ENCODE data around the gene COG5.

The COG5 gene

GRCh38 chr7:107264723-107265122, 299.0 kb downstream of the COG5 start (continued):
- TF ChIP-seq TOX (CRISPR knock-in tag; IDR thresholded peaks at IDR 0.05; ENCODE audit: borderline replicate concordance) (no peak), GLIS3 (CRISPR knock-in tag; IDR thresholded peaks at IDR 0.05) (no peak), ZNF8 (CRISPR knock-in tag; IDR thresholded peaks at IDR 0.05) (no peak), ZNF70 (CRISPR knock-in tag; IDR thresholded peaks at IDR 0.05) (no peak), ZNF565 (CRISPR knock-in tag; conservative IDR thresholded peaks at IDR 0.05; ENCODE audit: low read depth) (no peak), BACH2 (CRISPR knock-in tag; IDR thresholded peaks at IDR 0.05; ENCODE audit: borderline replicate concordance) (no peak), ARNTL (CRISPR knock-in tag; IDR thresholded peaks at IDR 0.05; ENCODE audit: borderline replicate concordance, low read depth) (no peak), ZFP30 (CRISPR knock-in tag; IDR thresholded peaks at IDR 0.05) (no peak), OSR1 (CRISPR knock-in tag; IDR thresholded peaks at IDR 0.05) (no peak), SNAI2 (CRISPR knock-in tag; IDR thresholded peaks at IDR 0.05) (no peak)

- TF ChIP-seq ZNF8 (CRISPR knock-in tag; IDR thresholded peaks at IDR 0.05) = no peak
- no peak for TF ChIP-seq ISL1 (CRISPR knock-in tag; IDR thresholded peaks at IDR 0.05)
- TF ChIP-seq TSHZ2 (CRISPR knock-in tag; IDR thresholded peaks at IDR 0.05) = no peak
- no peak for ATAC-seq
Observed at GRCh38 chr7:107262857-107263256, 300.9 kb downstream of the COG5 start.

- no peak for ATAC-seq
Observed at GRCh38 chr7:107258737-107259136, 305.0 kb downstream of the COG5 start.

More at GRCh38 chr7:107258737-107259136, 305.0 kb downstream of the COG5 start:
- TF ChIP-seq ZNF70 (CRISPR knock-in tag; IDR thresholded peaks at IDR 0.05) = no peak
- no peak for TF ChIP-seq ZNF8 (CRISPR knock-in tag; IDR thresholded peaks at IDR 0.05)
- no peak for TF ChIP-seq ZC3H10 (CRISPR knock-in tag; IDR thresholded peaks at IDR 0.05)
- TF ChIP-seq ZFP30 (CRISPR knock-in tag; IDR thresholded peaks at IDR 0.05) = no peak
- no peak for TF ChIP-seq SNAI2 (CRISPR knock-in tag; IDR thresholded peaks at IDR 0.05)
- TF ChIP-seq ISL1 (CRISPR knock-in tag; IDR thresholded peaks at IDR 0.05) = no peak
- TF ChIP-seq PPARA (CRISPR knock-in tag; IDR thresholded peaks at IDR 0.05; ENCODE audit: borderline replicate concordance) = no peak
- TF ChIP-seq CSRNP3 (CRISPR knock-in tag; IDR thresholded peaks at IDR 0.05) = no peak
- TF ChIP-seq PATZ1 (CRISPR knock-in tag; IDR thresholded peaks at IDR 0.05; ENCODE audit: borderline replicate concordance) = no peak
- TF ChIP-seq BACH2 (CRISPR knock-in tag; IDR thresholded peaks at IDR 0.05; ENCODE audit: borderline replicate concordance) = no peak
- no peak for TF ChIP-seq ZNF565 (CRISPR knock-in tag; conservative IDR thresholded peaks at IDR 0.05; ENCODE audit: low read depth)
- TF ChIP-seq CSDC2 (CRISPR knock-in tag; IDR thresholded peaks at IDR 0.05) = no peak
- TF ChIP-seq TOX (CRISPR knock-in tag; IDR thresholded peaks at IDR 0.05; ENCODE audit: borderline replicate concordance) = no peak
- TF ChIP-seq CREB5 (CRISPR knock-in tag; IDR thresholded peaks at IDR 0.05; ENCODE audit: low read depth) = no peak
- TF ChIP-seq GLIS3 (CRISPR knock-in tag; IDR thresholded peaks at IDR 0.05) = no peak
